DND-41 (cell line): ENCODE measurements around the gene HOXB13.

Experiments
- ATAC-seq: fragments of 200-7000 bp; cut with Tn5 transposase; 3 replicates; pipeline ENCODE4 v1.9.1; 2021; ENCODE audit warnings: low read depth; ENCODE audit not compliant: insufficient read depth
- DNase-seq: peaks from one replicate; pipeline ENCODE4 v3.0.0-alpha.2; 2020
- H2AFZ ChIP-seq: 2 replicates; pipeline ENCODE4 v1.6.0; 2012; ENCODE audit warnings: low read depth, low read length
- H3K27ac ChIP-seq: 2 replicates; pipeline ENCODE4 v1.5.1; 2012; ENCODE audit warnings: low read length, inconsistent platforms
- H3K27me3 ChIP-seq: fragments of 200-600 bp; sonication (generic); 2 replicates; pipeline ENCODE4 v1.6.0; 2012; ENCODE audit warnings: low read length, mild to moderate bottlenecking, inconsistent platforms; ENCODE audit not compliant: insufficient read depth, poor library complexity
- H3K36me3 ChIP-seq: 2 replicates; pipeline ENCODE4 v1.5.1; 2012; ENCODE audit warnings: low read length, inconsistent platforms; ENCODE audit not compliant: insufficient read depth
- H3K4me1 ChIP-seq: 2 replicates; pipeline ENCODE4 v1.5.1; 2012; ENCODE audit warnings: mild to moderate bottlenecking, low read length; ENCODE audit not compliant: insufficient read depth
- H3K4me2 ChIP-seq: 2 replicates; pipeline ENCODE4 v1.6.0; 2012; ENCODE audit warnings: mild to moderate bottlenecking, moderate library complexity, low read length, inconsistent platforms; ENCODE audit not compliant: insufficient read depth
- H3K4me3 ChIP-seq, 2 experiments: fragments of 200-600 bp in 1 of 2; shearing (Covaris generic) in 1 of 2; 2 replicates each; pipeline ENCODE4 v1.5.1; 2012 to 2016; ENCODE audit warnings: inconsistent platforms in 2 of 2, low read length in 2 of 2, mild to moderate bottlenecking in 2 of 2, low read depth in 1 of 2, moderate library complexity in 1 of 2
- H3K79me2 ChIP-seq: 2 replicates; pipeline ENCODE4 v1.6.0; 2012; ENCODE audit warnings: low read length, inconsistent platforms; ENCODE audit not compliant: insufficient read depth
- H3K9ac ChIP-seq: 2 replicates; pipeline ENCODE4 v1.6.0; 2012; ENCODE audit warnings: low read depth, mild to moderate bottlenecking, inconsistent platforms, low read length, moderate library complexity
- H3K9me3 ChIP-seq: 2 replicates; pipeline ENCODE4 v1.5.1; 2012; ENCODE audit warnings: low read length, moderate library complexity, mild to moderate bottlenecking, inconsistent platforms; ENCODE audit not compliant: insufficient read depth, severe bottlenecking
- H4K20me1 ChIP-seq: 2 replicates; pipeline ENCODE4 v1.6.0; 2012; ENCODE audit warnings: low read length; ENCODE audit not compliant: insufficient read depth
- EZH2 ChIP-seq: IDR thresholded peaks from 3 replicates; pipeline ENCODE4 v1.6.1; 2012; ENCODE audit warnings: borderline replicate concordance, low read depth, mild to moderate bottlenecking, moderate library complexity, low read length, inconsistent platforms; ENCODE audit not compliant: severe bottlenecking
- TF ChIP-seq, protein P1 (sequence below): IDR thresholded peaks from 2 replicates; pipeline ENCODE4 v1.5.1; 2012; ENCODE audit warnings: borderline replicate concordance, low read length, moderate library complexity, mild to moderate bottlenecking; ENCODE audit not compliant: poor library complexity, severe bottlenecking; ENCODE audit errors: extremely low read depth

HOXB13 gene

DNA sequence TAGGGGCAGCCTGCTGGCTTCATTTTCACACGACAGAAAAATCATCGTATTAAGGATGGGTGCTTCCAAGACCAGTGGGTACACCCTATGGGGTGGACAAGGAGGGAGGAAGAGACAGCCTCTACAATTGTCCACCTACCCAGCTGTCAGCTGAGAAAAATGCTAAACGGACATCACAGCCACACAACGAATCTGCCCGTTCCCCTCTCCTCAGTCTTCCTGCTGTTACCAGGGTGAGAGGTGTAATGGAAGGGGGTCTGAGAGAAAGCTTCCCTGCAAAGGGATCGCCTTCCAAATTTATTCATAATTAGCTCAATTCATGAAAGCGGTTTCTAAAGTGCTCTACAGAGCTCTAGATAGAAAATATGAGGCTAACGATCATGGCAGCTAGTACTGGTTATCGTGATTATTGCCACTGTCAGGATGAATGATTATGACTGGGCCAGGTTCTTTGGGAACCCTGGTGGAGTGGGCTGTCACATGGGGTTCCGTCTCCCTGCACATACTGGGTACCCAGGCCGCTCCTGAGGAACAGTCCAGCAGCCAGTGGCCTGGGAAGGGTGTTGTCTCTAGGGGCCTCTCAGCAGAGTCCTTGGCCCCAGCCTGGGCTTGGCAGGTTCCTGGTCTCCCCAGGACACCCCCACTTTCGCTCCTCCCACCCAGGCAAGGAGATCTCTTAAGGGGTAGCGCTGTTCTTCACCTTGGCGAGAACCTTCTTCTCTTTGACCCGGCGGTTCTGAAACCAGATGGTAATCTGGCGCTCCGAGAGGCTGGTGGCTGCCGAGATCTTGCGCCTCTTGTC is 2.2 kb downstream of the HOXB13 start:
- DNase-seq, result no peak
- TF ChIP-seq, protein P1, sequence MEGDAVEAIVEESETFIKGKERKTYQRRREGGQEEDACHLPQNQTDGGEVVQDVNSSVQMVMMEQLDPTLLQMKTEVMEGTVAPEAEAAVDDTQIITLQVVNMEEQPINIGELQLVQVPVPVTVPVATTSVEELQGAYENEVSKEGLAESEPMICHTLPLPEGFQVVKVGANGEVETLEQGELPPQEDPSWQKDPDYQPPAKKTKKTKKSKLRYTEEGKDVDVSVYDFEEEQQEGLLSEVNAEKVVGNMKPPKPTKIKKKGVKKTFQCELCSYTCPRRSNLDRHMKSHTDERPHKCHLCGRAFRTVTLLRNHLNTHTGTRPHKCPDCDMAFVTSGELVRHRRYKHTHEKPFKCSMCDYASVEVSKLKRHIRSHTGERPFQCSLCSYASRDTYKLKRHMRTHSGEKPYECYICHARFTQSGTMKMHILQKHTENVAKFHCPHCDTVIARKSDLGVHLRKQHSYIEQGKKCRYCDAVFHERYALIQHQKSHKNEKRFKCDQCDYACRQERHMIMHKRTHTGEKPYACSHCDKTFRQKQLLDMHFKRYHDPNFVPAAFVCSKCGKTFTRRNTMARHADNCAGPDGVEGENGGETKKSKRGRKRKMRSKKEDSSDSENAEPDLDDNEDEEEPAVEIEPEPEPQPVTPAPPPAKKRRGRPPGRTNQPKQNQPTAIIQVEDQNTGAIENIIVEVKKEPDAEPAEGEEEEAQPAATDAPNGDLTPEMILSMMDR, result no peak
- no peak for TF ChIP-seq EZH2
- Histone ChIP-seq H4K20me1 (no peaks in the 10 kb centered on the region), H3K36me3 (no peaks in the 10 kb centered on the region), H3K4me2 (no peak overlapping the region), H3K4me3 (no peak overlapping the region), H3K27ac (no peak overlapping the region), H3K9me3 (no peaks in the 10 kb centered on the region), H2AFZ (no peak overlapping the region), H3K27me3 (peaks cover 38% of the 10 kb centered on the region), H3K4me1 (no peaks in the 10 kb centered on the region), H3K79me2 (no peaks in the 10 kb centered on the region), H3K9ac (no peak overlapping the region)
- no peak for ATAC-seq

DNA sequence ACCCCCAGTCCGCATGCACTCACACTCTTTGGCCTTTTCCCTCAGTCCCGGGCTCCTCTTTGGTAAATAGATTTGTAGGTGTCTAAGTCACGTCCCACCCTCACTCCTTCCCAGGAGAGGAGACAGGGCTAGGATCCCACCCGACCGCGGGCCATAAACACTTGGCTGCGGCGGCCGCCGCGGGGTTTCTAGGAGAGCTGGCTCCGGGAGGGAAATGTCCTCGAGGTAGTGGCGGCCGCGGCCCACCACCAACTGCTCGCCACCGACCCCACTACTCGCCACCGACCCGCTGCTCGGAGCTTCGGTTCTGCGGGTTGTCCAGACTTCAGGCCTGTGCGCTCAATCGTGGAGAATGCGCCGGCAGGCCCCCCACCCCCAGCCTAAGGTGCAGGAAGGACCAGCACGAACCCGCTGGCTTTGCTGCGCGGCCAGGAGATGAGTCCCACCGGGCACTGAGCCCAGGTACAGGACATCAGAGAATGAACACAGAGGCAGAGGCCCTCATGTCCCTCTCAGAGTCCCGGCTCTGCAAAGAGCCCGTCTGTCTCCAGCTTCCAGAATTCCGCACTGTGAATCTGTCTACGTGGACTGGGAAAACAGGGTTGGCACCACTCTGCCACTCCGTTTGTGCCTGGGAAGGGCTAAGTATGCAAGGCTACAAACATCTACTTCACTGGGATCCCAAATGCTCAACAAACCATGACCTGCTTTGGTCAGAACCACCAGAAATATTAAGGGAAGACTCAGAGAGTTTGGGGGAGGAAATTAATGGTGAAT is 3.1 kb downstream of the HOXB13 start:
- H3K9me3 ChIP-seq, result no peaks in the 10 kb centered on the region
- H3K27me3 ChIP-seq, result peaks cover 34% of the 10 kb centered on the region
- no peak overlapping the region for H3K4me2 ChIP-seq
- H3K9ac ChIP-seq, result no peak overlapping the region
- H3K4me3 ChIP-seq, result no peak overlapping the region
- DNase-seq (no peak), ATAC-seq (no peak)
- no peaks in the 10 kb centered on the region for H4K20me1 ChIP-seq
- no peak overlapping the region for H2AFZ ChIP-seq
- H3K27ac ChIP-seq, result no peak overlapping the region
- TF ChIP-seq, protein P1, result no peak
- TF ChIP-seq EZH2, result no peak
- no peaks in the 10 kb centered on the region for H3K36me3 ChIP-seq
- no peaks in the 10 kb centered on the region for H3K79me2 ChIP-seq
- H3K4me1 ChIP-seq, result no peaks in the 10 kb centered on the region

DNA sequence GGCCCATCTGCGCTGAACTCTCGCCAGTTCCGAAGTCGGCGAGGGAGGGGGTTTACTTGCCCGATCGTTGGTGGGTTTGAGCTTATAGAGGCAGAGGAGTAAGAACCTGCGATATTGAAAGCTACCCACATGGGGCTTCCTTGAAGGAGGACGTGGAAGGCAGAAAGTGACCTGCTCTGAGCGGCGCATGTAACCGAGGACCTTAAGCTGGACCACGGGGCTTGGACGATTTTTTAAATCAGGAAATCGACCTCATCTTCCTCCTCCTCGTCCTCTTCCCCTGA is 3.6 kb downstream of the HOXB13 start:
- Histone ChIP-seq H3K27ac (no peak overlapping the region), H2AFZ (no peak overlapping the region)

More for the DNA sequence above, 3.6 kb downstream of the HOXB13 start:
- Histone ChIP-seq H3K4me1 (no peaks in the 10 kb centered on the region), H3K4me3 (no peak overlapping the region), H3K4me2 (no peak overlapping the region), H3K27me3 (peaks cover 30% of the 10 kb centered on the region), H3K79me2 (no peaks in the 10 kb centered on the region), H3K9ac (no peak overlapping the region), H4K20me1 (no peaks in the 10 kb centered on the region), H3K9me3 (no peaks in the 10 kb centered on the region), H3K36me3 (no peaks in the 10 kb centered on the region)
- no peak for ATAC-seq
- TF ChIP-seq, protein P1, result no peak
- TF ChIP-seq EZH2, result no peak
- no peak for DNase-seq
